Upper lobe of left lung (tissue), 6 donors: ENCODE results near the gene ARHGEF19. TPM values are rescaled to one million over a fixed set of nuclear protein-coding genes. Genes with fewer than 3 reads are reported as not detected.
A peak's percentile ranks its signal among the peaks of the same experiment; 100 is the strongest.

Source experiments
- ATAC-seq, 2 donors: fragments of 200-7000 bp; cut with Tn5 transposase; one replicate each; pipeline ENCODE4 v1.9.1; 2022; ENCODE audit warnings: mild to moderate bottlenecking in 2 of 2, moderate library complexity in 2 of 2; ENCODE audit not compliant: low FRiP score in 2 of 2
- DNase-seq, 2 donors: peaks; one replicate each; pipeline ENCODE4 v3.0.0-alpha.2; 2019 to 2020
- H3K27ac ChIP-seq, 4 donors: fragments of 200-600 bp; sonication (generic); one replicate each; pipeline ENCODE4 v1.5.1; 2016 to 2019
- H3K27me3 ChIP-seq, 4 donors: fragments of 200-600 bp; sonication (generic); one replicate each; pipeline ENCODE4 v1.5.1; 2017 to 2019
- H3K36me3 ChIP-seq, 4 donors: fragments of 200-600 bp; sonication (generic); one replicate each; pipeline ENCODE4 v1.5.1; 2016 to 2019
- H3K4me1 ChIP-seq, 4 donors: fragments of 200-600 bp; sonication (generic); one replicate each; pipeline ENCODE4 v1.5.1; 2018 to 2019
- H3K4me3 ChIP-seq, 4 donors: fragments of 200-600 bp; sonication (generic); one replicate each; pipeline ENCODE4 v1.5.1; 2017 to 2019; ENCODE audit warnings: mild to moderate bottlenecking in 2 of 4, moderate library complexity in 1 of 4
- H3K9me3 ChIP-seq, 4 donors: fragments of 200-600 bp; sonication (generic); one replicate each; pipeline ENCODE4 v1.5.1; 2018 to 2019
- EP300 ChIP-seq, 4 donors: sonication (generic); formaldehyde crosslinking; IDR thresholded peaks; one replicate each; pipeline ENCODE4 v1.5.1; 2017; ENCODE audit warnings: antibody characterized with exemption in 4 of 4, control low read depth in 2 of 4
- POLR2A ChIP-seq, 4 donors: fragments of 450-650 bp; IDR thresholded peaks; one replicate each; pipeline ENCODE4 v1.5.1; 2016 to 2017; ENCODE audit warnings: antibody characterized with exemption in 4 of 4, mild to moderate bottlenecking in 2 of 4
- POLR2AphosphoS5 ChIP-seq, 2 donors: sonication (generic); formaldehyde crosslinking; IDR thresholded peaks; one replicate each; pipeline ENCODE4 v1.5.1; 2017; ENCODE audit warnings: antibody characterized with exemption in 2 of 2
- WGBS, 2 donors: methylation state at CpG; one replicate each; pipeline ENCODE4 v1.1.5; 2017 to 2018; 5-methylcytosine and 5-hydroxymethylcytosine counted together
- total RNA-seq, 6 donors: library from RNA; depleted of rRNA in 4 of 6; stranded (reverse); fragments of >200 nt in 4 of 6; gene quantifications; one replicate each; pipeline versions ENCODE4 v1.1.0 to v1.2.1, GENCODE V29; 2016 to 2021
- TF ChIP-seq, protein P1 (sequence below), 6 experiments: fragments of 450-650 bp in 4 of 6; fragments of 200-600 bp in 2 of 6; sonication (generic) in 2 of 6; IDR thresholded peaks; one replicate each; pipeline ENCODE4 v1.5.1; 2016 to 2019; ENCODE audit warnings: antibody characterized with exemption in 6 of 6
- donor health status: DM: no; HTN: no; CAD: no; lungs with moderate emphysema.
- donor health status: DM: no; HTN: yes; CAD: no; lungs with severe emphysema.

ARHGEF19 gene
- total RNA-seq, 6 donors from 2014 or later = 3.5 to 70.2 (median 12.6) TPM

DNA sequence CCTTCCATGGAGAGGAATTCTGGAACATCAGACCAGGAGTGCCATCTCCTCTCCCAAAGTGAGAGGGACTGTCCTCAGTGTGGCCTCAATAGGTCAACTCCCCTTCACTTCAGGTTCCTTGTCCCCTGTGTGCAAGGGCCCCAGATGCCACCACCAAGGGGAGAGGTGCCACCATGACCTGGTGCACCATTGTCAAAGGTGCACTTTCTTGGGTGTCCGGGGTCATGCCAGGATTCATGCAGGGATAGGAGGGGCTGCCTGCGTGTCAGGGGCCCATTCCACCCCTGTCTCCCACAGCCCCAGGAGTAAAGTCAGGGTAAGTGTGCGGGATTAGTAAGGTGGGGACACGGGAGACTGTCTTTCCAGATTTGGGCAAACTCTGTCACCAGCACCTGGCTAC is 35.1 kb downstream of the ARHGEF19 start:
- Histone ChIP-seq H3K27me3 (no peaks in the 10 kb centered on the region), H3K36me3 (no peaks in the 10 kb centered on the region), H3K9me3 (no peaks in the 10 kb centered on the region), H3K4me1 (peaks cover 54 to 72% (median 61%) of the 10 kb centered on the region in 4 donors), H3K27ac (peak overlapping the region in 1 of 4 donors; percentile 68), H3K4me3 (no peak overlapping the region)
- 94 to 97% methylated on average over 4 of the region's 4 CpGs for WGBS, 2 donors
- DNase-seq (no peak), ATAC-seq (no peak)
- TF ChIP-seq POLR2A (IDR thresholded peaks at IDR 0.05) = no peak
- TF ChIP-seq, protein P1, sequence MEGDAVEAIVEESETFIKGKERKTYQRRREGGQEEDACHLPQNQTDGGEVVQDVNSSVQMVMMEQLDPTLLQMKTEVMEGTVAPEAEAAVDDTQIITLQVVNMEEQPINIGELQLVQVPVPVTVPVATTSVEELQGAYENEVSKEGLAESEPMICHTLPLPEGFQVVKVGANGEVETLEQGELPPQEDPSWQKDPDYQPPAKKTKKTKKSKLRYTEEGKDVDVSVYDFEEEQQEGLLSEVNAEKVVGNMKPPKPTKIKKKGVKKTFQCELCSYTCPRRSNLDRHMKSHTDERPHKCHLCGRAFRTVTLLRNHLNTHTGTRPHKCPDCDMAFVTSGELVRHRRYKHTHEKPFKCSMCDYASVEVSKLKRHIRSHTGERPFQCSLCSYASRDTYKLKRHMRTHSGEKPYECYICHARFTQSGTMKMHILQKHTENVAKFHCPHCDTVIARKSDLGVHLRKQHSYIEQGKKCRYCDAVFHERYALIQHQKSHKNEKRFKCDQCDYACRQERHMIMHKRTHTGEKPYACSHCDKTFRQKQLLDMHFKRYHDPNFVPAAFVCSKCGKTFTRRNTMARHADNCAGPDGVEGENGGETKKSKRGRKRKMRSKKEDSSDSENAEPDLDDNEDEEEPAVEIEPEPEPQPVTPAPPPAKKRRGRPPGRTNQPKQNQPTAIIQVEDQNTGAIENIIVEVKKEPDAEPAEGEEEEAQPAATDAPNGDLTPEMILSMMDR (IDR thresholded peaks at IDR 0.05) = no peak
- TF ChIP-seq POLR2AphosphoS5 (IDR thresholded peaks at IDR 0.05) = no peak
- no peak for TF ChIP-seq EP300 (IDR thresholded peaks at IDR 0.05)

DNA sequence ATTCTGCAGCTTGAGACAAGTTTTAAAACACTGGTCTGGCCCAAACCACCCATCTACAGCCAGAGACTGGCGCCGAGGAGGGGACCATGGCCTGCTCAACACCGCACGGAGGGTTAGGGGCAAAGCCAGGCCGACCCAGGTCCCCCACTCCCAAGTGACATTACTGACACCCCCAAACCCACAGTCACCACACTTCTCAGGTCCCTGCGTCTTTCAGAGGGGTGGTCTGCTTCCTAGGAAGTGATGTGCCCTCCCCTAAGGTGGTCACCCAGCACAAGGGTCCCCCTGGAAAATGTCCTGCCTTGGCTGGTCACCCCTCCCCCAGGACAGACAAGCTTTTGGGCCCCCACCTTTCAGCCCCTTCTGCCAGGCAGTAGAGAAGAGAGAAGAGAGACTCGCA is 35.8 kb downstream of the ARHGEF19 start:
- Histone ChIP-seq H3K27me3 (no peaks in the 10 kb centered on the region), H3K4me1 (peaks cover 48 to 67% (median 56%) of the 10 kb centered on the region in 4 donors), H3K9me3 (no peaks in the 10 kb centered on the region), H3K27ac (peak overlapping the region; percentile 64 to 79 (median 72)), H3K36me3 (no peaks in the 10 kb centered on the region), H3K4me3 (no peak overlapping the region)
- DNase-seq = no peak
- TF ChIP-seq, protein P1 (IDR thresholded peaks at IDR 0.05) = no peak
- no peak for TF ChIP-seq POLR2AphosphoS5 (IDR thresholded peaks at IDR 0.05)
- TF ChIP-seq EP300 (IDR thresholded peaks at IDR 0.05) = no peak
- no peak for TF ChIP-seq POLR2A (IDR thresholded peaks at IDR 0.05)
- ATAC-seq = no peak
- 80 to 86% methylated on average over 5 to 7 of the region's 7 CpGs for WGBS, 2 donors

DNA sequence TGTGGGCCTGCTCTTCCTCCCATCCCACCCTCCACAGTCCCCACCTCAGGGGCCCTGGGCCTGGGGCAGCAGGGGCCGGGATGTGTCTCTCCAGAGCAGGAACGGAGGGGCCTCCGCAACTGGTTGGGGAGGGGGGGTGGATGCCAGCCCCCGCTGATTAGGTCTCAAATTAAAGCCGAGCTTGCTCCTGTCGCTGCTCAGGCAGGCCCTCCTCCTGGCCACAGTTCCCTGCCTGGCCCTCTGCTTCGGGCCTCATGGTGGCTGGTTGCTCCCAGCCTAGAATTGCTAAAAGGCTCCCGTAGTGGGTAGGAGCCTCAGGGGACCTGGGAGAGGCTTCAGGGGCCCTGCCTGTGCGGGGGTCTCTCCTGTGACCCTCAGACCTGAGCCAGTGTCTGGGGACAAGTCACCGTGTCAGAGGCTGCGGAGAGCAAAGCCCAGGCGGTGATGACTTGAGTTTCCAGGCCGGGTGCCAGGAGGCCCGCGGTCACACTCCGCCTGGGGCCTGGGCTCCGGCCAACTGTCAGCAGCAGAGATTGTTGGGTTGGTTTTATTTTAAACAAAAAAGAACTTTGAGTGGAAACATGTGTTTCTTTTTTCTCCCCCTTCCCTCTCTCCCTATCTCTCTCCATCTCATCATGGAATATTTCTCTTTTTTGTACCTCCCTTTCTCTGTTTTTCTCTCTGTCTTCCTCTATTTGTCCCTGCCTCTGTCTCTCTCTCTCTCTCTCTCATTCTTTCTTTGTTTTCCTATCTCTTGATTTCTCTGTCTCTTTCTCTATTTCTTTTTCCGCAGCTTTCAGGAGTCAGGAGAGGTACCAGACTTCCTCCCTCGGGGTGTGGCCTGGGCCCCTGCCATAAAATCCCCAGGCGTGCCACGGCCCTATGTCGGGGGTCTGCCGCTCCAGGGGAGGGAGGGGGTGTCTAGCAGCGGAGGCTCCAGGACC is 36.6 kb downstream of the ARHGEF19 start:
- no peak for TF ChIP-seq POLR2AphosphoS5 (IDR thresholded peaks at IDR 0.05)
- no peak for TF ChIP-seq EP300 (IDR thresholded peaks at IDR 0.05)
- no peak for TF ChIP-seq POLR2A (IDR thresholded peaks at IDR 0.05)
- TF ChIP-seq, protein P1 (IDR thresholded peaks at IDR 0.05) = no peak
- H3K36me3 ChIP-seq = no peaks in the 10 kb centered on the region
- H3K9me3 ChIP-seq = no peaks in the 10 kb centered on the region
- 18 to 19% methylated on average over 18 to 21 of the region's 24 CpGs for WGBS, 2 donors
- peak; percentile 73 to 78 for ATAC-seq
- H3K4me1 ChIP-seq = peaks cover 40 to 59% (median 48%) of the 10 kb centered on the region in 4 donors
- no peaks in the 10 kb centered on the region for H3K27me3 ChIP-seq
- H3K27ac ChIP-seq = peak overlapping the region; percentile 64 to 79 (median 72)
- DNase-seq = peak; percentile 86 to 94
- no peak overlapping the region for H3K4me3 ChIP-seq

DNA sequence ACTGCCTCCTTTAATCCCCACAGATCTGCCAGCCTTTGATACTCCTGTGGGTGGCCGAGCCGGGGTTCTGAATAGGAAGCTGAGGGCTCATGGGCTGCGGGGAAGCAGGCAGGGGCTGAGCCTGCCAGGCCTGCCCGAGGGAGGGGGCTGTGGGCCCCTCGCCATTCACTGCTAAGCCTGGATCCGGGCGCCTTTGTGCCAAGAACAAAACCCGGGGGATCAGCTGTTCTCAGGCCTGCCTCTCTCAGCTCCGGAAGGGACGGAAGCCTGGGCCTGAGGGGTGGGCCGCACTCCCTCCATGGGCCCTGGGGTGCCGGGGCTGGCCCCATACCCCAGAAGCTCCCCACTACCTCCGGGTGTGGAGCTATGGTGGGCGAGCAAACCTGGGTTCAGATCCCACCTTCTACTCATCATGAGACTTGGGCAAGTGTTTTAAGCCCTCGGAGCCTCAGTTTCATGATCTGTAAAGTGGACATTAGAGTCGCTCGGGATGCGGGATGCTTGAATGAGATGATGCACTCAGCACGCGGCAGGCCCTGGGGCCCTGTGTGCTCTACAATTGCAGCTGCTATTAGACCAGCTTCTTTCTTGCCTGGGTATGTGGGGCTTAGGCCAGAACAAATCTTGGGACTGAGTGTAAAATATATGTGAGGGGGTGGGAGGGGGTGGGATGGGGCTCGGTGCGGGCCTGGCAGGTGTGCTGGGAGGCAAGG is 37.4 kb downstream of the ARHGEF19 start:
- TF ChIP-seq POLR2AphosphoS5 (IDR thresholded peaks at IDR 0.05) (no peak), EP300 (IDR thresholded peaks at IDR 0.05) (no peak), POLR2A (IDR thresholded peaks at IDR 0.05) (no peak)
- TF ChIP-seq, protein P1 (IDR thresholded peaks at IDR 0.05) = no peak
- Histone ChIP-seq H3K36me3 (no peaks in the 10 kb centered on the region), H3K27ac (peak overlapping the region; percentile 64 to 79 (median 72)), H3K4me1 (peaks cover 40 to 55% (median 45%) of the 10 kb centered on the region in 4 donors), H3K9me3 (no peaks in the 10 kb centered on the region), H3K4me3 (no peak overlapping the region), H3K27me3 (no peaks in the 10 kb centered on the region)
- DNase-seq (no peak), ATAC-seq (no peak)
- 67 to 89% methylated on average over 7 to 22 of the region's 22 CpGs for WGBS, 2 donors
